ENCODE results near the gene HYPK.

- TF ChIP-seq EZH2 (IDR thresholded peaks at IDR 0.05; ENCODE audit: low read depth) (no peak), CTCF (conservative IDR thresholded peaks at IDR 0.05) (no peak)
Measured at GRCh38 chr15:43808960-43809678, 8.7 kb downstream of the HYPK start.
